Right atrium auricular region (tissue), 2 donors: ENCODE measurements around the gene CRYBG1. TPM values are rescaled to one million over a fixed set of nuclear protein-coding genes. Genes with fewer than 3 reads are reported as not detected.

Source experiments
- DNase-seq: peaks from one replicate; pipeline ENCODE4 v3.0.0-alpha.2; 2019; ENCODE audit warnings: low spot score
- H3K27ac ChIP-seq, 2 donors: fragments of 200-600 bp; sonication (generic); 1 replicate in 1 of 2; 2 replicates in 1 of 2; pipeline ENCODE4 v1.5.1; 2016 to 2019
- H3K27me3 ChIP-seq, 2 donors: fragments of 200-600 bp; sonication (generic); one replicate each; pipeline versions ENCODE4 v1.5.1 to v1.6.0; 2017 to 2019
- H3K36me3 ChIP-seq: fragments of 200-600 bp; sonication (generic); one replicate; pipeline ENCODE4 v1.5.1; 2016
- H3K4me1 ChIP-seq, 2 donors: fragments of 200-600 bp; sonication (generic); one replicate each; pipeline versions ENCODE4 v1.5.1 to v1.6.0; 2017 to 2019
- H3K4me3 ChIP-seq, 2 donors: fragments of 200-600 bp; sonication (generic); 1 replicate in 1 of 2; 2 replicates in 1 of 2; pipeline ENCODE4 v1.5.1; 2017 to 2019; ENCODE audit warnings: mild to moderate bottlenecking in 1 of 2, moderate library complexity in 1 of 2
- H3K9me3 ChIP-seq, 2 donors: fragments of 200-600 bp; sonication (generic); one replicate each; pipeline ENCODE4 v1.5.1; 2019
- CTCF ChIP-seq, 2 donors: fragments of 200-600 bp; sonication (generic); IDR thresholded peaks; one replicate each; pipeline ENCODE4 v1.5.1; 2019; ENCODE audit warnings: antibody characterized with exemption in 2 of 2
- total RNA-seq, 2 donors: library from RNA; depleted of rRNA; stranded (reverse); fragments of >200 nt; gene quantifications; one replicate each; pipeline ENCODE4 v1.1.0, GENCODE V29; 2016

CRYBG1 gene
- total RNA-seq, 2 donors from 2014 or later, result 1.6 to 1.9 TPM

- TF ChIP-seq CTCF (IDR thresholded peaks at IDR 0.05), result no peak
- H3K9me3 ChIP-seq, result no peaks in the 10 kb centered on the region
- H3K36me3 ChIP-seq, result no peaks in the 10 kb centered on the region
- no peak overlapping the region for H3K27ac ChIP-seq
- no peaks in the 10 kb centered on the region for H3K4me1 ChIP-seq
- H3K27me3 ChIP-seq, result no peaks in the 10 kb centered on the region
- no peak overlapping the region for H3K4me3 ChIP-seq
- DNase-seq, result no peak
Measured at GRCh38 chr6:106442395-106442794, 81.9 kb downstream of the CRYBG1 start.

DNA sequence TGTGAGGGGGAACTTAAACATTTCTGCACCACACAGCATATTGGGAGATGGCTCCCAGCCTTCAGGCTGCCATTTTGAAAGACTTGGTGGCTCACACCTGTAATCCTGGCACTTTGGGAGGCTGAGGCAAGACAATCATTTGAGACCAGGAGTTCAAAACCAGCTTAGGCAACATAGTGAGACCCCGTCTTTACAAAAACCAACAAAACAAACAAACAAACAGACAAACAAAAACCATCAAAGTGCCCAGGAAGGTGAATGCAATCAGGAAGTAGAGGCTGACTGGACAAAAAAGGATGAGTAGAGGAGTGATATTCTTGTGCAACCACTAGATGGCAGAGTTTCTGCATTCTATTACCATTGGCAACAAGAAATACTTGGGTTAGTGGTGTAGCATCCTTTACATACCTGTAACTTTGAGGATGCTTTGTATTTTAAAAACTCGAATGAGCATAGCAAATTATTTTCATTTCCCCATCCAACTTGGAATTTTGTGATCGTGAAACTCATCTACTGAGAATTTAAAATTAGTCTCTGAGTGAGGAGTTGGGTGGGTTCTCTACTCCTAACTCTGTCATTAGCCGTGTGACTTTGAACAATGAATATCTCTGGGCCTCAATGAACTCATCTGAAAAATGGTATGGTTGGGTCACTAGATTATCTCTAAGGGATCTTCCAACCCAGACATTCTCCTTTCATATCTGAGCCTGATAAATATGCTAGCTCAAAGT, 84.4 kb downstream of the CRYBG1 start:
- DNase-seq, result no peak
- no peaks in the 10 kb centered on the region for H3K27me3 ChIP-seq
- H3K36me3 ChIP-seq, result no peaks in the 10 kb centered on the region
- H3K27ac ChIP-seq, result no peak overlapping the region
- no peaks in the 10 kb centered on the region for H3K9me3 ChIP-seq
- peak; percentile 28 to 81 for TF ChIP-seq CTCF (IDR thresholded peaks at IDR 0.05)
- H3K4me1 ChIP-seq, result no peaks in the 10 kb centered on the region
- no peak overlapping the region for H3K4me3 ChIP-seq

DNA sequence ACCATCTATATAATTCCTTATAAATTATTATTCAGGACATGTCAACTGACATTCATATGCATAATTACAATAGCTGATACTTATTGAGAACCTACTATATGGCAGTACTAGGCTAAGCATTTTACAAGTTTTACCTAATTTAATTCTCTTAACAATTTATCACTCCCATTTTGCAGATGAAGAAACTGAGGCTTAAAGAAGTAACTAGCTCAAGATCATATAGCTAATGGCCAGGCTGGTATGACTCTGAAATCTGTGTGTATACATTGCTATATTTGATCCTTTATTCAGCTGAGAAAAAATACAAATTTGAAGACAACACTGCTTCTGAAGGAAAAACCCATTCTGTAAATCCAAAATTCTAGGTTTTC, 85.0 kb downstream of the CRYBG1 start:
- no peak overlapping the region for H3K27ac ChIP-seq
- no peak for TF ChIP-seq CTCF (IDR thresholded peaks at IDR 0.05)
- H3K36me3 ChIP-seq, result no peaks in the 10 kb centered on the region
- H3K9me3 ChIP-seq, result no peaks in the 10 kb centered on the region
- H3K4me1 ChIP-seq, result no peaks in the 10 kb centered on the region
- no peak for DNase-seq
- no peaks in the 10 kb centered on the region for H3K27me3 ChIP-seq
- no peak overlapping the region for H3K4me3 ChIP-seq

DNA sequence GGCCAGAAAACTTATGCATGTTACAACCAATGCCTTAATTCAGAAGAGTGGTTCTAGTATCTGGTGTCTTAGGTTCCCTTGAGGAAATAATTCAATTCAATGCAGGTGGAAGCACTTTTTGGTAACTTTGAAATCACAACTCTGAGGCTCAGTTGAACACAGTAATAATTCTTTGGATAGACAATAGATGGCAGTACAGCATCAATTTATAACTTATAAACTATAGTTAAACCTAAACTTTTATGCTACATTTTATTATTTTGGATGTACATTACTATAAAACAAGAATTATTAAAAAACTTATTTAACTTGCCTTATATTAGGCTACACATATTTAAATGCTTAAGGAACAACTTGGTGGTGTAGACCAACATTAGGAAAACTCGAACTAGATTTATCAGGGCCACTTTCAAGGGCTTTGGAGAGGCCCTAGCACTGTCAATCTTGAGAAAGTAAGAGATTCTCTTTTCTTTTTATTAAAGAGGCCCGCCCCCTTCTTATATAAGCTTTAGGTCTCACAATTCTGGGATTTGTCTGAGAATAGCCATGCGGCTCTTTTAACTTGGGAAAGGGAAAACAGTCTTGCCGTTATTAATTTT, 85.9 kb downstream of the CRYBG1 start:
- no peaks in the 10 kb centered on the region for H3K9me3 ChIP-seq
- peak in 1 of 2 donors; percentile 67 for TF ChIP-seq CTCF (IDR thresholded peaks at IDR 0.05)
- no peak overlapping the region for H3K4me3 ChIP-seq
- H3K4me1 ChIP-seq, result no peaks in the 10 kb centered on the region
- no peak overlapping the region for H3K27ac ChIP-seq
- H3K27me3 ChIP-seq, result no peaks in the 10 kb centered on the region
- DNase-seq, result no peak
- H3K36me3 ChIP-seq, result no peaks in the 10 kb centered on the region

- Histone ChIP-seq H3K27me3 (no peaks in the 10 kb centered on the region), H3K4me1 (no peaks in the 10 kb centered on the region), H3K9me3 (no peaks in the 10 kb centered on the region), H3K4me3 (no peak overlapping the region), H3K27ac (no peak overlapping the region), H3K36me3 (no peaks in the 10 kb centered on the region)
- no peak for DNase-seq
- no peak for TF ChIP-seq CTCF (IDR thresholded peaks at IDR 0.05)
Measured at GRCh38 chr6:106446983-106447382, 86.5 kb downstream of the CRYBG1 start.
